HG03439 (cell line): ENCODE measurements around the gene SORD.
A peak's percentile ranks its signal among the peaks of the same experiment; 100 is the strongest.
"Not testable (repeated sequence)": the region's sequence is repeated elsewhere in the genome, so short reads cannot be mapped to it uniquely, and the experiment has no call there.

ENCODE experiments used
- ATAC-seq: cut with Tn5 transposase; IDR thresholded peaks from one replicate; pipeline ENCODE4 v1.9.1; 2021; ENCODE audit warnings: mild to moderate bottlenecking, moderate library complexity; ENCODE audit not compliant: unreplicated experiment

The SORD gene

DNA sequence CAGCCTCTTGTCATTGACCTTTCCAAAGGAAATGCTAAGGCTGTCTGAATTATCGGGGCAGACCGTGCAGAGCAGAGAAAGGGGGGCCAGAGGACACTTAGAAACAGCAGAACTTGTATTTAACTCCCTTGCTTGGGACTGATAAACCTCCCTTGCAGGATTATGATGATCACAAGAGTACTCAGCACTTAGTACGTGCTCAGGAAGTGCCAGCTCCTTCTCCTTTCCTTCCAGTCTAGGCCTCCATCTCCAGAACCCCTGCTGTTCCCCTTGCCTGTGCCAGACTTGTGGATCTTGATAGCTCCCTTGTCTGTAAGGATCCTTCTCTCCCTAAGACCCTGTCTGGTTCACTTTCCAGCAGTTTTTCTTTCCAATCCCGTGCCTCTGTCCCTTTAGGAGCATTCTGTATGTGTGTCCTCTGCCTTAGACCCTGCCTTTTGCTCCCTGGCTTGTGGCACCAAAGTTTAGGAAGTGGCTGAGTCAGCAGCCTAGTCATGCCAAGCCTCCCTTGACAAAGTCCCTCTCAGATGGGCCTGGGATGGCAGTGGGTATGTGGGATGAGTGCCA lies 747 bp downstream of the SORD start:
- ATAC-seq = no peak

DNA sequence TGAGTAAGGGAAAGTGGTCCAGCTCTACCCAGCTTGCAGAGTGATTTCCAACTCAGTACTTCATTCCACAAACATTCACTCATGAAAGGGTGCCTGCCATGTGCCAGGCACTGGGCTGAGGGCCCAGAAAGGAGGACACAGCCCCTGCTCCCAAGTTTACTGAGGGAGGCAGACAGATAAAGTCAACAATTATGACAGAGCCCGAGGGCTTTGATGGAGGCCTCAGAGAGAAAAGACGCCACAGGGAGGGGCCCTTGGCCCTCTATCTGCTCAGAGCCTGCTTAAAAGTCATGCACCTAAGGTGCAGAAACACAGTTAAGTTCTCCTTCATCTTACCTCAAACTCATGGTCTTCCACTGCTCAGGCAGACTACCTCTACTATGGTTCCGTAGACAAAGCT lies 1.7 kb downstream of the SORD start:
- ATAC-seq = not testable (repeated sequence)

DNA sequence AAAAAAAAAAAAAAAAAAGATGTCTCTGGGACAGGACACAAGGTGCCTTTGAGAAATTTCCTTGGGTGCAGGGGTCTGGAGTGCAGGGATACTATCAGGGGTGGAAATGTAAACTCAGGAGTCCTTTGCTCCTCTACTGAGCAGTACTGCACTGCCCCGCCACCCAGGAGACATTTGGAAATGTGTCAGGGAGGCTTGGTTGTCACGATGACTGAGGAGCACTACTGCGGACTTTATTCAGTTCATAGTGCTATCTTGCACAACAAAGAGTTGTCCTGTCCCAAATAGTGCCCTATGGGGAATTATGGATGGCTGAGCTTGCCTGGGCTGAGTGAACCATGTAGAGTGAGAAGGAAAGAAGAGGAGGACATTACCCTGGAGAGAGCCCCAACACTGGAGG lies 2.6 kb downstream of the SORD start:
- not testable (repeated sequence) for ATAC-seq

DNA sequence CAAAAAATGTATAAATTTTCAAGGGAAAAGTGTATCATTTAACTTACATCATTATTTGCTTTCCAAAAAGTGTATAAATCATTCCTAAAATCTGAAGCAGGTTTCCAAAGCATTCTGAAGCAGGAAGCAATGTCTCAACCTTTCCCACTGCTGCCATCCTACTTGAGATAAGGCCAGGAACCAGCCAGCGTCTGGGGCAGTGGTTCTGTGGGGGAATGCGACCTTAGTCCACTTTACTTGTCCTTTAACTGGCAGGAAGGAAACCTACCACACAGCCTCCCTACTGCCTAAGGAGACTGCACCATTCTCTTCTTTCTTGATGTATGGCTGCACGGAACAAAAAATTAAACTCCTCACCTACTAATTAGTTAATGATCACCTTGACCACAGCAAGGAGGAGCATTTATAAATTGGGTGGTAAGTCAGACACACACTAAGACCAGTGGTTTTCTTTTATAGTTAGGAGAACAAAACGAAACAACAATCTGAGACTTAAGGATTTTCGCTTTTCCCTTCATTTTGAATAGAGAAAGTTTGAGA lies 3.7 kb downstream of the SORD start:
- no peak for ATAC-seq

DNA sequence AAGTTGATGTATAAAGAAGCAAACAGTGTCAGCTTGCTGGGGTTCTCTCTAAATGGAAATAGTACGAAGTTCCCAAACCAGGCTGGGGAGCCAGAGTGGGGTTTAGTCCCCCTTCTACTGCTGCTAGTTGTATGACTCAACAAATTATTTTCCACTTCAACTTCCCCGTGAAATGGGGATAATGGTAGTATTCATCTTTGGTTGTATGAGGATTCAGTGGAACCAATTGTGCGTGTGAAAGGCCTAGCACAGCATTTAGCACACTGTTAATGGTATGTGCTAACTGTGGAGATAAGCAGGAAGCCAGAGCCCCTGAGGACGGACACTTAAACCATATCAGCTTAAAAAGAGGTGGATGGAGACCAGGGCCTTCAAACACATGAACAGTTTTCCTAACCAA lies 4.2 kb downstream of the SORD start:
- ATAC-seq = no peak

DNA sequence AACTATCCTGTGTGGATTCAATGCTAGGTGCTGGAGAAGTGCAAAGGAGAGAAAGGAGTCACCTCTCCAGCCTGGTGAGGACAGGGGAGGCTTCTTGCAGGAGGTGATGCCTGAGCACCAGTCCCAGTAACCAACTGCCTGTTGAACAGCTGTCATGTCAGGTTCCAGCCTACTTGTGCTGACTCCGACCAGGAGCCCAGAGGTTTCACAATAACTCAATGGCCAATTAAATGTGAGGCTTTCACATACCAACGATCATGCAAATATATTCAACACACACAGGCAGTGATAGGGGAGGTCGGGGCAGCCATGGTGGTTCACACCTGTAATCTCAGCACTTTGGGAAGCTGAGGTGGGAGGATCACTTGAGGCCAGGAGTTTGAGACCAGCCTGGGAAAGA lies 7.7 kb downstream of the SORD start:
- no peak for ATAC-seq

DNA sequence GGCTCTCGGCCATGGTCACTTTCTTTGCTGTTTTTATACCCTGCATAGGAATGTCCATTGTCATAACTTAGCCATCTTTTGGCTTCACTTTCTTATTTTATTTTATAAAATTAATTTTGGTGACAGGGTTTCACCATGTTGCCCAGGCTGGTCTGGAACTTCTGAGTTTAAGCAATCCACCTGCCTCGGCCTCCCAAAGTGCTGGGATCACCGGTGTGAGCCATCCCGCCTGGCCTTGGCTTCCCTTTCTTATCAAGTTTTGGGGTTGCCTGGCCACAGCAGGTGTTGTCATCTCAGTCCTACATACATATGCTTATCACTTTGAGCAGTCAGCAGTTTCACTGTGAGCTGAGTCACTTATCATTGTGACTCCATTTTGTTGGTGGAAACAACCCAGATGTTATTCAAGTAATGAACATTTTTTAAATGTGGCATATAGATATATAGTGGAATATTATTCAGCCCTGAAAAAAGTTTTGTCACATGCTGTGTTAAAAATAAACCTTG lies 8.6 kb downstream of the SORD start:
- ATAC-seq = not testable (repeated sequence)

DNA sequence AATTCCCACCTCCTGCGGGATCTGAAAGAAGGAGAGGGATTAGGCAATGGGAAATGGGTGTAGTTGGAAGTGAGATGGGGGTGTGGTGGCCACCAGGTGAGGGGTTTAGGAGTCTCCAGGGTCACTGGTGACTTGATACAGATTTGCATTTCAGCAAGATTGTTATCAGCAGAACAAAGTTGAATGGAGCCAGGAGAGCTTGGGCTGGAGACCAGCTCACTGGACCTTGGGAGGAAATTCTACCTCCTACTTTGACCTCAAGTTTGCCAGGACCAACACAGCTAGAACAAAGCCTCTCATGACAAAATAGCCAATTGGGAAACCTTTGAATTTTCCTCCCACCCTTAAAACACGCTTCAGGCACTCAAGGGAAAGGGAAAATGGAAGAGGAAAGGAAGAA lies 9.5 kb downstream of the SORD start:
- not testable (repeated sequence) for ATAC-seq

DNA sequence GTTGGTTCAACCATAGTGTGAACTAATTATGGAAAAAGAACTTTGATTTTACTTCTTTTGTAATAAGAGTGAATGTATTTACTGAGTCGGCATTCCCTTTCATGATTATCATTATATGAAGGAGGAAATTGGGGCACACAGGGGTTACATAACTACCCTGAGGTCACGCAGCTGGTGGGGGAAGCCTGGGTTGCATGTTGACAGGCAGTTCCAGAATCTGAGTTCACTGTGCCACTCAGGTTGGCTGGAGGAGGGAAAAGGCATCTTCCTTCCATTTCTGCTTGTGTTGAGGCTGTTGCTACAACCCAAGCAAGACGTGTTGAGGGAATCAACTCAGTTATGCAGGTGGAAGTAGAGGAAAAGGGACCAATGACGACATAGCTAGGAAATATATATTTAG lies 11.1 kb downstream of the SORD start:
- ATAC-seq = not testable (repeated sequence)

DNA sequence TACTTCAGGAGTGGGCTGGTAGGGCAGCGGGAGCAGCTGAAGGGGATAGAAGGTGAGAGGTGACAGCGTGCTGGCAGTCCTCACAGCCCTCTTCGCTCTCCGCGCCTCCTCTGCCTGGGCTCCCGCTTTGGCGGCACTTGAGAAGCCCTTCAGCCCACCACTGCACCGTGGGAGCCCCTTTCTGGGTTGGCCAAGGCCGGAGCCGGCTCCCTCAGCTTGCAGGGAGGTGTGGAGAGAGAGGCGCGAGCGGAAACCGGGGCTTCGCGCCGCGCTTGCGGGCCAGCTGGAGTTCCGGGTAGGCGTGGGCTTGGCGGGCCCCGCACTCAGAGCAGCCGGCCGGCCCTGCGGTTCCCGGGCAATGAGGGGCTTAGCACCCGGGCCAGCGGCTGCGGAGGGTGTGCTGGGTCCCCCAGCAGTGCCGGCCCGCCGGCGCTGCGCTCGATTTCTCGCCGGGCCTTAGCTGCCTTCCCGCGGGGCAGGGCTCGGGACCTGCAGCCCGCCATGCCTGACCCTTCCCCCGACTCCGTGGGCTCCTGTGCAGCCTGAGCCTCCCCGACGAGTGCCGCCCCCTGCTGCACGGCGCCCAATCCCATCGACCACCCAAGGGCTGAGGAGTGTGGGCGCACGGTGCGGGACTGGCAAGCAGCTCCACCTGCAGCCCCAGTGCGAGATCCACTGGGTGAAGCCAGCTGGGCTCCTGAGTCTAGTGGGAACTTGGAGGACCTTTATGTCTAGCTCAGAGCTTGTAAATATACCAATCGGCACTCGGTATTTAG lies 11.8 kb downstream of the SORD start:
- not testable (repeated sequence) for ATAC-seq

DNA sequence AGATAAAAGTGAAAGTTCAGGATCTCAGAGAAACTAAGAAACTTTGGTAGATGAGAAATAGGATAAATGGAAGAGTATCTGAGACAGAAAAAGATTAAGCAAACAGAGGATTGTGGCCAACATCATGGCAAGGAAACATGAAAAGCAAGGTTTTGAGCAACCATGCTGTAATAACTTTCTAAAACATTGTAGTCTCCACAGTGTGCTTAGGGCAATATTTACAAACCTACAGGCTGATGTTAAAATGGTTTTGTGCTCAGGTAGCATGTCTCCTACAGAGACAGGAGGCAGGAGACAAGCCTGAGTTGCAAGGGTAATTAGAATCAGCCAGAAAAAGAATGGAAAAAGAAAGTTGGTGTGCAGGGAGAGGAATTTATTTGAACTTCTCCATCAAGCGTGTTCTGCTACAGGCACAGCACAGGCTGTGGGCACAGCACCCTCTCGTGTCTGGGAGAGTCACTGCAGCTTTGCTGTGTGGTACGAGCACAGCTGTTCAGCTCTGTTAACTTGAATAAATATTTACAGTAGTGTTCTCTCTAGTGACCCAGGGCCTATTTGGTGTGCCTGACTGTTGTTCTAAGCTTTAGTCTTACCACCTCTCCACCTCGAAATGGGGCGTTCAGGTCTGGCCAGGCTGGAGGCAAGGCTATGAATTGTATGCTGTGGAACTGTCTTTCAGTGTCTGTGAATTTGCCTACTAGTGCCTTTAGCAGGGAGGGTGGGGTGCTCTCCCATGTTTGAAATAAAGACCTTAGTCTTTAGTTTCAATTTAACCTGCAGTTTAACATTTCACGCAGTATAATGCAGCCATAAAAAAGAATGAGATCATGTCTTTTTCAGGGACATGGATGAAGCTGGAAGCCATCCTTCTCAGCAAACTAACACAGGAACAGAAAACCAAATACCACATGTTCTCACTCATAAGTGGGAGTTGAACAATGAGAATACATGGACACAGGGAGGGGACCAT lies 14.1 kb downstream of the SORD start:
- not testable (repeated sequence) for ATAC-seq

DNA sequence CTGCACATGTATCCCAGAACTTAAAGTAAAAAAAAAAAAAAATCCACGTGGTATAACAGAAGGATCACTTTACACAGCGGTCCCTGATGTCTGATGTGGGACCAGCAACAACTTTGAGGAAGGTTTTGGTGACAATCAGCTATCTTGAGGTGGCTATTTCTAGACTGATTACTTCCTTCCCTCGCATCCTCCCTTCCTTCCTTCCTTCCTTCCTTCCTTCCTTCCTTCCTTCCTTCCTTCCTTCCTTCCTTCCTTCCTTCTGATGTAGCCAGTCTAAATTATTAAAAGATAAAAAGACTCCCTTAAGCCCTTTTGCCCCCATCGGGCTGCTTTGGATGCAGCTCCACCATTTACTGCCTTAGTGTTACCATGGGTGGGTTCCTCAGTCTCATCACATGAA lies 14.9 kb downstream of the SORD start:
- ATAC-seq = no peak

DNA sequence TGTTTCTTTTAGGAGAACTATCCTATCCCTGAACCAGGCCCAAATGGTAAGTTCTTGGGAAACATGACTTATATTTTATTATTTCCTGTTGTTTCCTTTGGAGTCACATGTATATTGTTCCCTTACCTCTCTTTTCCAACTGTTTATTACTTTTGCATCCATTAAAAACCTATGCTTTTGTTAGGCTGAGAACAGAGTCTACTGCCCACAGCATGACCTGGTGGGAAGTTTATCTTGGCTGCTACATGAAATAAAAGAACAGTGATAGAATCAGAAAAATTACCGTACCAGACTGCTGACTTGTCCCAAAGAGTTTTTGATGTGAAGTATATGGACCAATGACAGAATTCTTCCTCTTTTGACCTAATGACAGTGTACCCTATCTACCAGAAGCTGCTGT lies 17.4 kb downstream of the SORD start:
- ATAC-seq = not testable (repeated sequence)

DNA sequence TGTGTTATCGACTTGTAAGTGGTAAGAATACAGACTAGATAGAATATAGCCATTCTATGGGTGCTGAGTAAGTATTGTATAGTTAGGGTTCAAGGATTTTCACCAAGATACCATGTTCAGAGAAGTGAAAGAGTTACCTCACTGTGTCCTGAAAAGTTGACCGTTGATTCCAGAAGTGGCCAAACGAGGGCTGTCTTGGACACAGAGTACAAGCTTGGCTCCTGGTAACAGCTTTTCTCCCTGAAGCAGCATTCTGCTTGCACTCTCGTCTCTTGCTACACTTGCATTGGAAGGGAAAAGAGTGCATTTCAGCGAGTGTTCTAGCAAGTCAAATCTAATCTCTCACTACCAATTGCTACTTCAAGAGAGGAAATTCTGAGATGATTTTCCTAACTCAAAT lies 18.5 kb downstream of the SORD start:
- ATAC-seq = not testable (repeated sequence)

DNA sequence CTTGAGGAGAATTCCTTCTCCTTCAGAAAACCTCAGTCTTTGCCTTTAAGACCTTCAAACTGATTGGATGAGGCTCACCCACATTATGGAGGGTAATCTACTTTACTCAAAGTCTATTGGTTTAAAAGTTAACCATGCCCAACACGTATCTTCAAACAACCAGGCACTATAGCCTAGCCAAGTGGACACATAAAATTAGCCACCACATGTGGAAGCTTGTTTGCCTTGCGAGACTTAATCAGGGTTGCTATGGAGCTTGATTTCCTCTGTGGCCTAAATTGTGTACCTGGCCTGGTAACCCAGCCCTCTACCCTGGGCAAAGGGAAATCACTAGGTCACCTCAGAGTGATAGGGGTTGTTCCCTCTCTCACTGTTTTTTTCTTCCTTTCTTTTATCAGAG lies 19.9 kb downstream of the SORD start:
- not testable (repeated sequence) for ATAC-seq

DNA sequence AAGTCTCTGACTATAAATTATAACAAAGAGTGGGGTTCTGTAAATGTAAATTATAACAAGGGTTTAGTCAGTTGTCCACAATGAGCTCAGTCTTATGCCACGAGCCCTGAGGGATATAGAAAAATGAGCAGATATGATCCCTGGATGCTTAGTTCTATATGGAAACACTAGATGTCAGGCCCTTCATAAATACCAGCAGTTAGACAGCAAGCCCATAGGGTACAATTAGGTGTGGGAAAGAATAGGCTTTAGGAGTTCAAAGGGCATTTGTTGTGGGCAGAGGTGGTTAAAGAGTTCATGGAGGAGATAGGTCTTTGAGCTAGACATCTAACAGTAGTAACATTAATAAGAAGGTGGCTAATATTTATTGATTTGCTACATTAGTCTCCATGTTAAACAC lies 21.3 kb downstream of the SORD start:
- ATAC-seq = not testable (repeated sequence)

DNA sequence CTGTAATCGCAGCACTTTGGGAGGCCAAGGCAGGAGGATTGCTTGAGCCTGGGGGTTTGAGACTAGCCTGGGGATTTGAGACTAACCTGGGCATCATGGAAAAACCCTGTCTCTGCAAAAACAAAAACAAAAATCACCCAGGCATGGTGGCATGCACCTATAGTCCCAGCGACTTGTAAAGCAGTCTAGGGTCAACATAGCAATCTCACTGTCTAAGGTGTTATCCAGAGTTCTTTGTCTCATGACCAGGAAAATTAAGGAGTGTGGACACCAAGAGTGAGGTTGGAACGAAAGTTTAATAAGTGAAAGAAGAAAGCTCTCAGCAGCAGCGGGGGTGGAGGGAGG lies 25.4 kb downstream of the SORD start:
- not testable (repeated sequence) for ATAC-seq

DNA sequence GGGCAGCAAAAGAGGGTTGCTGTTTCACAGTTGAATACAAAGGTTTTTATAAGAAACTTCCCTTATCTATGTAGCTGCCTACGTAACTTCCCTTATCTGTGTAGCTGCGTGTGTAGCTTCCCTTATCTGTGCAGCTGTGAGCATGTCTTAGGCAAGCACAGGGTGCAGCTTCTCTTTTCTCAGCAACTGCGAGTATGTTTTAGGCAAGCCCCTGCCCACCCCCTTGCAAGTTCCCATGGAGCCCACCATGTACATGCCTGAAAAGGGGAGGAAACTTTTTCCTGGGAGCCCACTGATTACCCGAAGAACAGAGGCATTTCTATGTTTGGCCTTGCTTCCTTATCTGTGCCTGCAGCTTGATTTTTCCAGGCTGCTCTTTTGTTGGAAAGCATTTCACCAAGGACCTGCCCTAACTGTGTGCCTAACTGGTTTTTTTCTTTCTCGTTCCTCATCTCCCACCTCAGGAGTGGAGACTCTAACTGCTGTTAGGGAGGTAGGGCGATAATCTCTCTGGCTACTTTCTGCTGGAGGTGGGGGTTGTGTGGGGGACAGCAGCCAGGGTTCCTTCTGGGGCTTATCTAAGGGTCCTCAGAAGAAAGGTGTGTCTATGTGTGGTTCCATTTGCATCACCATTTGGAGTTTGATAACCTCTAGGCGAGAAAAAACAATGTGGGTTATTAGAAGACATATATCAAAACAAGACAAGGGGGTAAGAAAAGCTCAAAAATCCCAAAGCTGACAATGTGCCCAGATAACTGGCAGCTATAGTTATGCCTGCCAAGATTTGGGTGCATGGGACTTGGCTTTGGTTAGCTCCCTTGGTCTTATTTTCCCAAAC lies 26.0 kb downstream of the SORD start:
- peak; percentile 57 for ATAC-seq

DNA sequence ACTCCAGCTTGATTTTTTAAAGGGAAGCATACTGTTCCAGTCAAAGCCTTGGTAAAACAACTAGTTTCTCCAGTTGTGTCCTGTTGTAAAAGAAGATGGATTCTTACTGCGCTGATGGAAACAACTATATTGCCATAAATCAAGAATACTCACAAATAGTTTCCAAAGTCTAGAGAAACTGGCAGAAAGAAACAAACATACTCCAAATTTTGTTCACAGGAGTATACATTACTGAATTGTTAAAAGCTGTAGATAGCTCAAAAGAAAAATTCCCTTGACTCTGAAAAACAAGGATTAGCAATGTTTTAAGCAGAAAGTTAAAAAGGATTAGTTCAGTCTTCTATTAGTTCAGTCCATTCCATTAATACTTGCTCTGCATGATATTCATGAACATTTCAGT lies 27.6 kb downstream of the SORD start:
- ATAC-seq = no peak

DNA sequence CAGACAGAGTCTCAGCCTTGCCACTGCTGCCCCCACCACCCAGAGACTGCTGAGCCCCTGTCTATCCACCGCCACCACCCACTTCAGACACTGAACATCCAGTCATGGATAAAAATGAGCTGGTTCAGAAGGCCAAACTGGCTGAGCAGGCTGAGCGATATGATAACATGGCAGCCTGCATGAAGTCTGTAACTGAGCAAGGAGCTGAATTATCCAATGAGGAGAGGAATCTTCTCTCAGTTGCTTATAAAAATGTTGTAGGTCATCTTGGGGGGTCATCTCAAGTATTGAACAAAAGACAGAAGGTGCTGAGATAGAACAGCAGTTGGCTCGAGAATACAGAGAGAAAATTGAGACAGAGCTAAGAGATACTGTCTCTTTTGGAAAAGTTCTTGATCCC lies 29.7 kb downstream of the SORD start:
- ATAC-seq = not testable (repeated sequence)
